ENCODE measurements around the gene CTNND2. TPM values are rescaled to one million over a fixed set of nuclear protein-coding genes. Genes with fewer than 3 reads are reported as not detected.

CTNND2 gene
- total and polyA plus RNA-seq, 10 of the 15 experiments (the other 5 are each of a cell fraction or from before 2014, with no cell fraction given): 0.02 to 0.16 (median 0.04) TPM; not detected in 7

GRCh38 chr5:11853796-11854195, 50.5 kb downstream of the CTNND2 start:
- ChIA-PET SMC1A (ENCODE audit: uncharacterized antibody, unreplicated experiment) (no interaction called here), CTCF (no interaction called here), POLR2A (no interaction called here), RAD21 (ENCODE audit: unreplicated experiment) (no interaction called here)
- in situ Hi-C loops (cut with MboI) (no loop called here), intact Hi-C loops (cut with micrococcal nuclease; ENCODE audit: unreplicated experiment) (no loop called here)
- H2AFZ ChIP-seq (ENCODE audit: control insufficient read depth, low read depth, low read length): no peak overlapping the region
- no peak for TF ChIP-seq IKZF2 (IDR thresholded peaks at IDR 0.05)
- TF ChIP-seq E2F8 (IDR thresholded peaks at IDR 0.05; ENCODE audit: low read depth, partially characterized antibody): no peak
- TF ChIP-seq TCF3 (IDR thresholded peaks at IDR 0.05; ENCODE audit: borderline replicate concordance, insufficient read depth, low read depth, low read length): no peak
- TF ChIP-seq MYC (IDR thresholded peaks at IDR 0.05; ENCODE audit: insufficient read depth, insufficient read length, insufficient replicate concordance, low read length, severe bottlenecking): no peak
- no peak for TF ChIP-seq YY1 (IDR thresholded peaks at IDR 0.05; ENCODE audit: low read depth, low read length)
- no peak for TF ChIP-seq SKIL (IDR thresholded peaks at IDR 0.05; ENCODE audit: low read depth, poor library complexity, severe bottlenecking)
- no peak for TF ChIP-seq HSF1 (IDR thresholded peaks at IDR 0.05; ENCODE audit: low read depth, low read length)
- TF ChIP-seq EZH2 (IDR thresholded peaks at IDR 0.05; ENCODE audit: borderline replicate concordance, control insufficient read depth, low read depth, low read length): no peak
- TF ChIP-seq JUND (IDR thresholded peaks at IDR 0.05; ENCODE audit: low read depth, low read length): no peak
- TF ChIP-seq CHD1 (IDR thresholded peaks at IDR 0.05; ENCODE audit: low read depth, low read length): no peak
- TF ChIP-seq MEF2B (IDR thresholded peaks at IDR 0.05; ENCODE audit: partially characterized antibody, poor library complexity, severe bottlenecking): no peak
- TF ChIP-seq PBX3 (IDR thresholded peaks at IDR 0.05; ENCODE audit: insufficient replicate concordance, low read depth, low read length): no peak
- no peak overlapping the region for H3K4me3 ChIP-seq
- H3K79me2 ChIP-seq (ENCODE audit: control insufficient read depth, insufficient read depth, low read length): no peaks in the 10 kb centered on the region
- no peaks in the 10 kb centered on the region for H3K9me3 ChIP-seq (replicated peaks; ENCODE audit: control insufficient read depth, insufficient read depth, low read length)
- no peaks in the 10 kb centered on the region for H3K27me3 ChIP-seq (replicated peaks in 1 of 2; ENCODE audit: control insufficient read depth in 2 of 2, insufficient read depth in 2 of 2, low read length in 1 of 2)
- ATAC-seq (no peak), DNase-seq (ENCODE audit: low read depth, low spot score) (no peak), FAIRE-seq (no peak)
- no peak overlapping the region for H3K4me2 ChIP-seq (ENCODE audit: control insufficient read depth, insufficient read depth)
- no peaks in the 10 kb centered on the region for H4K20me1 ChIP-seq (ENCODE audit: control insufficient read depth, insufficient read depth)
- WGBS (ENCODE audit: insufficient coverage, insufficient replicate concordance, low lambda C conversion rate, missing lambda C conversion rate): 5% methylated on average over 10 of the region's 10 CpGs
- no peaks in the 10 kb centered on the region for H3K36me3 ChIP-seq (ENCODE audit: control insufficient read depth in 2 of 2, insufficient read depth in 2 of 2, low read length in 1 of 2)
- H3K9ac ChIP-seq (ENCODE audit: control insufficient read depth, insufficient read depth, low read length): no peak overlapping the region
- BruUV-seq (replicated peaks): no TSS peak
- no peaks in the 10 kb centered on the region for H3K4me1 ChIP-seq (ENCODE audit: control insufficient read depth, insufficient read depth, low read length)
- H3K27ac ChIP-seq (ENCODE audit: control insufficient read depth, insufficient read depth): no peak overlapping the region

Data from GM12878 (cell line).